ENCODE measurements around the gene PSMA1.
"Not testable (repeated sequence)": the region's sequence is repeated elsewhere in the genome, so short reads cannot be mapped to it uniquely, and the experiment has no call there.

PSMA1 gene

DNA sequence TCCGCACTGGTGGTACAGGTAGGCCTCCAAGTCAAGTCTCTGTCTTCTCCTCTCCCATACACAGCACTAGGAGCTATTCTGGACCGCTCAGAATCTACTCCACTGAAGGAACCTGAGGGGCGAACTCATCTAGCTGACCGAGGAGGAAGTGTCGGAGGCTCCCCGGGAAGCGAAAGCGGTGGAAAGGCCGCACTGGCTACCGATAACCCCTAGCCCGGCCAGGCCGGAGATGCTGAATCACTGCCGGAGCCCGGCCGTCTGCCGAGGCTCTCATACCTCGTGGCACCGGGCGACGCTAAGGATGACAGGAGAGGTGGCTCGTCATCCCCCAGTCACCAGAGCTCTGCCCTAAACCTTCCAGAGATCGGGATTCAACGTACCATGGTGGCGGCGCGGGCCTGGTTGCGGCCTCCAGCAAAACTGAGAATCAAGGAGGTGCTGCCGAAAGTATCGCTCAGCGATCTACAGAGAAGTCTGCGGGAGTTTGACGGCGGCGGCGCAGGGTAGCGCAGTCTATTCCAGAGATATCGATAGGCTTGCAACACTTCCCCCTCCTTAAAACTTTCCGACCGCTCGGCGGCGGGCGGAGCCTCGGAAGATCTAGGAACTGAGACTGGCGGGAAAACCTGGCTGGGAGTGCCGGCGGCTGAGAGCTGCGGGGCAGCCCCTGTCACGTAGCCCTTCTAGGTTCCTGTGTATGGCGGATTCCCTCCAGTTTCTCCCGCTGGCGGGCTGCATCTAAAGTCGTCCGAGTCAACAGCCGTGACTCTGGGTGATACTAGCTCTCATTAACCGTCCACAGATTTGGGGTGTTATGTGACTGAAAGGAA is at the start of gene PSMA1:
PSMA1 (minus strand) TSS at position 470 of the 830 bp plus-strand sequence; CDS start at position 383, 87 bp downstream.
- DNase-seq (ENCODE audit: low read depth), result peak; percentile 85

DNA sequence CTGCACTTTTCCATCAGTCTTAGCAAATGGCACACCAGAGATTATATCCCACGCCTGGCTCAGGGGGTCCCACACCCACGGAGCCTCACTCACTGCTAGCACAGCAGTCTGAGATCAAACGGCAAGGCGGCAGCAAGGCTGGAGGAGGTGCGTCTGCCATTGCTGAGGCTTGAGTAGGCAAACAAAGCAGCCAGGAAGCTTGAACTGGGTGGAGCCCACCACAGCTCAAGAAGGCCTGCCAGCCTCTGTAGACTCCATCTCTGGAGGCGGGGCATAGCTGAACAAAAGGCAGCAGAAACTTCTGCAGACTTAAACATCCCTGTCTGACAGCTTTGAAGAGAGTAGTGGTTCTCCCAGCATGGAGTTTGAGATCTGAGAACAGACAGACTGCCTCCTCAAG is 49.3 kb upstream of the PSMA1 start:
- DNase-seq (ENCODE audit: low read depth), result not testable (repeated sequence)

DNA sequence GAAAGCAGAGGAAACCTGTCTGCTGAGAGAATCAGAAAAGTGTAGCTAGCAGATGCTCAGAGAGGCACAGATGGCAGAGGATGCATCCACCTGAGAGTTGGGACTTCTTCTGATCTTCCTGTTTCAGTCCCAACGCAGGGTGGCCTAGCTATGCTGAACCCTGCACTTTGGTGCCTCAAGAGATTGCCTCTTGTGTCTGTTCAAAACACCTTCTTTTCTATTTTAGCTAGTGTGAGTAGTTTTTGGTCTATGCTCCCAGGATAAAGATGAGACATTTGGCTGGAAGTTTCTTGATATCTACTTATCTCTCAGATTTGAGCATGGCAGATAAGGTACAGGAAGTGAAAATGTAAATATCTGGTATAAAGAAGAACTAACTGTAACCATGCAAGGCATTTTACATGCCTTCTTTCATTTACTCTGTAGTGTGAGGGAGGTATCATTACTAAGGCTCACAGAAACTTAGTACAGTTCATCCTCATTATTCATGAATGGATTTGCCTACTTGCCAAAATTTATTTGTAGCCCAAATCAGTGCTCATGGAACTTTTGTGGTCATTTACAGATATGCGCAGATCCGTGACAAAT is 47.0 kb upstream of the PSMA1 start:
- DNase-seq (ENCODE audit: low read depth), result no peak

DNA sequence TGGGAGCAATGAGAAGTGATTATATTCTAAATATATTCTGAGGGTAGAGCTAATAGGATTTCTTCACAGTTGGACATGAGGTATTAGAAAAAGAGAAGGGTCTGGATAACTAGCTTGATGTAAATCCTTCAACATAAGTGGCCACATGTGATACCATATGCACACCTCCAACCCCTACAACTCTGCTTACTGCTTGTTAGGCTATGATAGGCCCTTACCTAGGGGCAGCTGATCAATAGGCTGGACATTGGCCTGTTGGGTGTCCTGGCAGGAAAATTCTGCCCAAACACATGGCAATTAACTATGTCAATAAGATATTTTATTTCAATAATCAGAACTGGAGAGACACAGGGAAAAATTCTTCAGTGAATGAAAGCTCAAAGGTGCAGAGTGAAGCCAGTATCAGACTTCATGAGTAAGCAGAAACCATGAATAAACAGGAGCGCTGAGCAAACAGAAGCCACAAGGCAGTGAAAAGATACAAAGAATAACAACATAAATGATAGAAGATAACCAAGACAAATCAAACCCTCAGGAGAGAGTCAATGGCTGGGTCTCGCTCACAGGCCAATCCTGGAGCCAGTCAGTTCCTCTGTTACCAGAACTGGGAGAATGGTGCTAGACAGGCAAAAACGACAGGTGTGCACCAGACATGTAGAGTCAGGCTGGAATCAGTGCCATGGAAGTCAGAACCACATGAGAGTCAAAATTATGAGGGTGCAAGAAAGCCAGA is 46.3 kb upstream of the PSMA1 start:
- no peak for DNase-seq (ENCODE audit: low read depth)

DNA sequence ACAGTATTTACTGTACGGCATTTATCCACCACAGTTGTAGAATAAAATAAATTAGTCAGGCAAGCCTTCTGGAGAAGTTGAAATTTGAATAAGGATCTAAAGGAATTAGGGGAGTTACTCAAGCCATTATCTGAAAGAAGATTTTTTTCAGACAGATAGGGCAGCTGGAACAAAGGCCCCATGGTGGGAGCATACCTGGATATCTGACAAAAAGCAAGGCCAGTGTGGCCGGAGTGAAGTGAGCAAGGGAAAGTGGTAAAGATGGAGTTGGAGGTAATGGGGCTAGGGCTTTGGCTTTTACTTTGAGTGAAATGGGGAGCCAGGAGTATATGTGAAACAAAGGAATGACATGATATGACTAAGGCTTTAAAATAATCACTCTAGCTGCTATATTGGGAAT is 45.7 kb upstream of the PSMA1 start:
- DNase-seq (ENCODE audit: low read depth), result no peak

DNA sequence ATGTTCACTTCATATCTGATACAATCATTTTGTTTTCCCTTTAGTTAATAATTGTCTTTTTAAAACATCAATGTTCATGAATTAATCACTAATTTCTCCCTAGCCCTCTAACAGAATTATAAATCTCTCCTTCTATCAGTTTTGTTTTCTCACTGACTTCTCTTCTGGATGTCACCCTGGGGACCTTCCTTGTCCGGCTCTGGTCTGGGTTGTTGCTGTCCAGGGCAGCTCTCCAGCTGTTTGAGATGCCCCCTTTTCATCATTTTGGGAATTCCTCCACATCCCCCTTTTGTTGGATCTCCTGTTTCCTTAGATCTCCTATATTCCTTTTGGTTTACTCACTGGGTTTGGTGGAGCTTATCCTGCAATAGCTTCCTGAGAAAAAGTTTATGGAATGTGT is 35.6 kb upstream of the PSMA1 start:
- no peak for DNase-seq (ENCODE audit: low read depth)

DNA sequence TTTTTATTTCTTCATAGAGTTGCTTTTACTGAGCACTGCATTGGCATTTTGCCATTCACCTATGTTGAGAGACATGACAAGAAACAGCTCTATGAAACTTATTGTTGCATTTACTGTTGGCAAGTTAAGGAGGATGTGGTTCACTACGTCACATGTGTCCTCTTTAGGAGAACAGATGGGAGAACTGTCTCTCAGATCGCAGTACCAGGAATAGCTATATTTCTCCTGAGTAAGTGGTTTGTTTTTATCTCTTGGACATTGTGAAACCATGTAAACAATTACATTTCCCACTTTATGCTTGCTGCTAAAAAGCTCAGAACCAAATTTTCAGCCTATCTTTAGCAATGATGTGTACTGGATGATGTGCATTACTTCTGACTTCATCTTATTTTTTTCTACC is 34.8 kb upstream of the PSMA1 start:
- DNase-seq (ENCODE audit: low read depth), result no peak

DNA sequence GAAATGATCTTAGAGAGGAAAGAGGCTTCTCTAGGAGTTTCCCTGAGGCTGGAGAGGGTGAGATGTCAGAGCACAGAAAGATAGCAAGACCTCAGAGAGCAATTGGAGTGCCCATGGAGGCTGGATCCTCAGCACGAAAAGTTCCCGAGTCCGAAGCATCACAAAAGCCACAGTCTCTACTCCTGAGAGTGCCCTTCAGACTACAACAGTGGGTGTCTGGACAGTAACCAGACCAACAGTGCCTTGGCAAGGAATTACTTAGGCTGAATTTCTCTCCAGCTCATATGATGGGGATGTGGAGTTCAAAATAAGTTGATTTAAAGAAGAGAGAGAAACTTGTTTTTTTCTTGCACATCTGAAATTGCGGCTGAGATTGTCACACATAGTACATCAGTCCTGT is 31.9 kb upstream of the PSMA1 start:
- DNase-seq (ENCODE audit: low read depth), result no peak

DNA sequence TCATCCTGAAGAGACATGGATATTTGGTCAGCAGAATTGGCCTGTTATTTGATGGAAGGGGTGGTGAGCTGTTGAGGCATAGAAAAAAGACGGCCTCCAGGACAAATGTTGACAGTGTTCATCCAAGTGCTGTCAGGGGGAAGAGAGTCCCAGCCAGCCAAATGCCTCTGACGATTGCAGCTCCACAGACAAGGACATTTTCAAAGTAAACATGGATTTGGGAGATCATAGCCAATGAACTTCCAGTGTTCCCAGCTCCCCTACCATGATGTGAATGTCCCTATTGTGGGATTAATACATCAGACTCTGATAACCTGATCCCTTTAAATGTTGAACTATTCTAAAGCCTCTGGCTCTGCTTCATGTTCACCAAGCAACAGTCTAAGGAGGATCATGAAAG is 31.2 kb upstream of the PSMA1 start:
- DNase-seq (ENCODE audit: low read depth), result no peak

DNA sequence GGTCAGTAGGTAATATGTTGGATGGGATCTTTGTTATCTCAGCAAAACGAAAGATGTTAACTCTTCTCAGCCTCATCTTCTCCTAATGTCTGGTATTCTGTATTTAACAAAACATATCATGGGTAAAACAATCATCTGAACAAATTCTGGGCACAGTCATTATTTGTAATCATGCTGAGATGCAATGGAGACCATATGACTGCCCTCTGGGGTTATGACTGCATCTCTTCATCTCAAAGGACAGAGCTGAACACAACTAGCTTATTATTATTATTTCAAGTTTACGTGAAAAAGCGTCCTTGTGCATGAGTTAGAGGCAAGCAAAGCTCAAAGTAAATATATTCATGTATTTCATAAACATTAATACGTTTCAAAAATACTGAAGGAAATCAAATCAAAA is 29.7 kb upstream of the PSMA1 start:
- DNase-seq (ENCODE audit: low read depth), result no peak

DNA sequence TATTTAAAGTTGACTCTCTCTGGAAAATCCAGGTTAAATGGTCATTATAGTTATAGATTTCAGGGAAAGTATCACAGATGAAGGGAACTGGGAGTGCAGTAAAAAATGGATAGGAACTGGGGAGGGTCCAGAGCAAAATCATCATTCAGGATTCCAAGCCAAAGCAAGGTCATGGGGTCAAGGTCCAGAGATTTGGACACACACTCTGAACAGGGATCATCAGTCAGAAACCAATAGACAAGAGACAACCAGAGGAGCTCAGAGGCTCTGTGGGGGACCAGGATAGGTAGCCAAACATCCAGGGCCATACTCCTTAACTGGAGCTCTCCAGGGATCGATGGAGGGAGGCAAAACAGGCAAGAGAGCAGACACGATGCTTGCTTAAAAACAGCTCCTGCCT is 27.3 kb upstream of the PSMA1 start:
- no peak for DNase-seq (ENCODE audit: low read depth)

DNA sequence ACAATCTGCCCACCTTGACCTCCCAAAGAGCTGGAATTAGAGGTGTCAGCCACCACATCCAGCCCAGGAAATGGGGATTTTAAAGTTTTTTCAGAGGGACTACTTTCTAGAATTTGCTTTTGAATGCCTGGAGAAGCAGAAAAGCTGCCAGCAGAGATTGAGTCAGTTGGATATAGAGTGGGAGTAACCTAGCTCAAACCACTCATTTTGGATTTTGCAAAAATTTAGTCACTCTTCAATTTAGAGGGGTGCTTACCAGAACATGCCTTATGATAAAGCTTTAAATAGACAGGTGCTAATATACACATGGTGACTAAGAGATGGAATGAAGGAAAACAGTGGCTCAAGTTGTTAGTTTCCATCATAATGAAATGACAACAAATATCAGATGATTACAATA is 26.5 kb upstream of the PSMA1 start:
- no peak for DNase-seq (ENCODE audit: low read depth)

DNA sequence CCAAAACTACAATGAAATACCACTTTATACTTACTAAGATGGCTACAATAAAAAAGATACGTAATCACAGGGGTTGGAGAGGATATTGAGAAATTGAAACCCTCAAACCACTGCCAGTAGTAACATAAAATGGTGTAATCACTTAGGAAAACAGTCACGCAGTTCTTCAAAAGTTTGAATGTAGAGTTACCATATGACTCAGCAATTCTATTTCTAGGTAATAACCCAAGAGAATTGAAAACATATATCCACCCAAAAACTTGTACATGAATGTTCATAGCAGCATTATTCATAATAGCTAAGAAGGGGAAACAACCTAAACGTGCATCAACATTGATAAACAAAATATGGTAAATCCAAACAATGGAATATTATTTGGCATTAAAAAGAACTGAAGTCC is 24.4 kb upstream of the PSMA1 start:
- DNase-seq (ENCODE audit: low read depth), result no peak

DNA sequence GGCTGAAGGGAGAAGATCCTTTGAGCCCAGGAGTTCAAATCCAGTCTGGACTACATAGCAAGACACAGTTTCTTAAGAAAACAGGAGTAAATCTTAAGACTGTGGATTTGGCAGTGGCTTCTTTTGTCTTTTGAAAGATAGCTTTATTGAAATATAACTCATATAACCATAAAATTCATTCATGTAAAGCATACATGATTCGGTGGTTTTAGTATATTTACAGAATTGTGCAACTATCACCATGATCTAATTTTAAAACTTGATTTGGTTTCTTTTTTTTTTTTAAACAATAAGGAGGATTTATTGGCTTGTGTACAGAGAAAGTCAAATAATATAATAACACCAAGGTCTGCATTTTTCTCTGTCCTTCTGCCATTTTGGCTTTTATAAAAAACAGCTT is 23.1 kb upstream of the PSMA1 start:
- DNase-seq (ENCODE audit: low read depth), result no peak

DNA sequence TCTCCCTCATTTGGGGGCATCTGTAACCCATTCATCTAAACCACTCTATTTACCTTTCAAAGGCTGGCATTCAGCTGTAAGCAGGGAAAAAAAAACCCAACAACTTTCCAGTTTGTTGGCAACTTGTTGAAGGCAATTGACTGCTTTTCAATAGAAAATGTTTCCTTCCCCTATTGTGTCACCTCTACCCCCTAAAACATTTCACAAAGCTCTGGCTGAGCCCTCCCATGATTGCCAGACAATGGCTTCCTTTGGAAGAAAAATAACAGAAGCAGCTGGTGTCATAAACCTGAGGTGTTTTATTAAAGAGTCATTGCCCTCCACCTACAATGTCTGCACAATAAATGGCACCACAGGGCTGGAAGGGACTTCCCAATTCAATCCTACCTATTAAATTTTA is 22.1 kb upstream of the PSMA1 start:
- DNase-seq (ENCODE audit: low read depth), result no peak

DNA sequence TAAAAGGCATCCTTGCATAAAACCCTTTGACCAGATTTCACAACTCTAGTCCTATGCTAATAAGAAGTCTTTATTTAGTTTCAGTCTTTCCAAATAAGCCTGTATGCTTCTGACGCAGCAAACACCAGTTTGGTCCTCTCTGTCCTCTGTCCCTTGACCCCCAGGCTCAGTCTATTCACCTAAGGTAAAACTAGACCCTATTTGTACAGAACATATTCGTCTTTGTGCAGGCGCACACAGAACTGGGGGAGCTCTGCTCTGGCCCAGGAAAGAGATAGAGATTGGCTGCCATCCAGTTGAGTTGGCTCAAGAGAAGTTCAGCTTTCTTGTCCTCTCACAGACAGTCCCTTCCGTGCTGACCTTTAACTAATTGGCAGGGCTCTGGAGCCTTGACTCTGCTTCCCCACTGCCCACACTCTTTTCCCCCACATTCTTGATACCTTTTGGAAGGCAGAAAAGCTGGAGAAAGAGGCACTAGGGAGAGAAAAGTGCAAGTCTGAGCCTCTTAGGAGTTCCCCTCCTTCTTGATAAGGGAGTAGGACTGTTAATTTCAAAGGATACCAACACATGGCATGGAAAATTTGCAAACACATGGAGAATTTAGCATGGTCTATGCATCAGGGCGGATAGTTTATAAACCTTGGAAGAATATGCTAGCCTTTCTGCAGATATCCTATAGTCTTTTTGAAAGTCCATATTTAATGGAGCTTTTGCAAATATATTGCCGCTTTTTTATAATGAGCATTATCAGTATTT is 21.2 kb upstream of the PSMA1 start:
- no peak for DNase-seq (ENCODE audit: low read depth)

DNA sequence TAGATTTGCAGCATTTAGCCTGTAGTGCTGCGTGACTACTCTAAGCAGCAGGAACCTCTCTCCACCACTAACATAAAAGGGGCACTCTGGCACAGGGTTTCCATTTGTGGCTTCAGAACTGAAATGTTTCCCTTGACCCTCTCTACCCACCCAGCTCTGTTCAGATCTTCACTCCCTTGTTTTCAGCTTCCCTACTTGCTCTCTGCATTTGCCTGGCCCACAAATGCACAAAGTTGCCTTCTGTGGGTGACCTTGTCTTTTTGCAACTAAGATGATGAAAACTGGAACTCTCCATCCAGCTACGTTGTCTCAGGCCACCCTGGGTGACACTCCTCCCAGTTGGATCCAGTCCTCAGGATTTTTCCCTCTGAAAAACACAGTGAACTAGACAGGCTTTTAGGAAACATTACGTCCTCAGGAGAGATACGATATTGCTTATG is 19.8 kb upstream of the PSMA1 start:
- no peak for DNase-seq (ENCODE audit: low read depth)

DNA sequence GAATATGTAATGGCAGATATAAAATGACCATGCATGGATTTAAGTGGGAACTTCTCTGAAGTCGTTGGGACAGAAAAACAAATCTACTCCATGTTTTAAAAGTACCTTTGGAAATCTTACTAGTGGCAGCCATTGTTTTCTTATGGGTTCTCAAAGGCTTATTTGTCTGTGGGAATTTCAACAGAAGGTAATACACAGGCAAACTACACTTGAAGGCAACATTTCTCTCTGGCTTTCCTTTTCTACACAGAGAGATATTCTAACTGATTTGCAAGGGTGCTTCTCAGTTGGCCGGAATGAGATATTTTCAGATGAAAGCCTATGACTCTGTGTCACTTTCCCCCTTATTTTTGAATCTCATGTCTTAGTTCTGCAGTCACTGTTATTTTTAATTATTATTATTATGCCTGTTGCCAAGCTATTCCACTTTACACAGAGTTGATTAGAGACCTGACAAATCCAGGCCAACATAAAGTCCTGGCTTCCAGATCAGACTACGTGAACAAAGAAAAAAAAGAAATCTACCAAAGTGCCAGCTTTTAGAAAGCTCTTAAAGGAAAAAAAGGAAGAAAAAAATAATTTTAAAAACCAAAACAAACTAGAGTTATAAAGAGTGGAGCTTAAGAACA is 18.9 kb upstream of the PSMA1 start:
- DNase-seq (ENCODE audit: low read depth), result no peak

DNA sequence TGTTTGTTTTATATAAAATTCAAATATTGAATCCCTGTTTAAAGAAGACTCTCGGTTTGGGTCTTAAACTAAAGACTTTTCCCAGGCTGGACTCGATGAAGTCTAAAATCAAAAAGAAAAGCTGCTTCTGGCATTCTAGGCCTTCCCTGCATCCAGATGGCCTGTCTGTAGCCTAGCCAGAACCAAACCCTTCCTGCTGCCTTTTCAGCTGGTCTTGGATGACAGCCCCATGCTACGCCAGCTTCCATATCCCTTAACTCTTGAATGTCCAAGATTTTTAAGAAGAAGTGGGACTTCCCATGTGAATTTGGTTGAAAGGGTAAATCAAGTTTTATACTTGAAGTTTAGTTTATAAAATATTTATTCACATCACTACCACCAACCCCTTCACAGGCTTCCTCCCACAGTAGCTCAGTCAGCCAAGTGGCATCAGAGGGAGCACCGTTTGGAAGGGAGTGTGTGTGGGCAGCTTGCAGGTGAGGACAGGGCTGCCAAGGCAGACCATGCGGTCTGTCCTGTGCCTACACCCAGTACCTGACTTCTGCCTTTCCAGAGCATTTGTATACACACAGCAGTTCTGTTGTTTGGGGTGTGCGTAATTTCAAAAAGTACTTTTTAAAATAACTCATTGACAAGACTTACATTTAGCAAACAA is 18.2 kb upstream of the PSMA1 start:
- DNase-seq (ENCODE audit: low read depth), result no peak

DNA sequence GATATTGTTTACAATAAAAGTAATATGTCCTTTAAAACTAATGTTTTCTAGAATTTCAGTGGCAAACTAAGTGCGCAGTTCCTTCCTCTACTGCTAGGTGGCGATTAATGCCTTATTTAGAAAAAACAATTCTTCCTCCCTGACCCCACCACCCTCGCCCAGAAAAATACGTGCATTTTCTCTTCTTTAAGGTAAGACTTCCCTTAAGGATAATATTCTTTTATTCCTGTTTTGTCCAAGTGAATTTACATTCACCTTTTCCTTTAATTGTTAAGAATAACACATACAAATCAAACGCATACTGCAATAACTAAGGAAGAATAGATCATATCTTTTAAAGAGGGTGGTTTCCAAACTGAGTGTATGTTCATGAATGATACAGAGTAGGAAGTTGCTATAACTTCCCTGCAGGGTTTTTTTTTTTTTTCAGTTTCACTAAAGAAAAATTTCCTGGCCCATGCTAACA is 17.0 kb upstream of the PSMA1 start:
- DNase-seq (ENCODE audit: low read depth), result peak; percentile 22

DNA sequence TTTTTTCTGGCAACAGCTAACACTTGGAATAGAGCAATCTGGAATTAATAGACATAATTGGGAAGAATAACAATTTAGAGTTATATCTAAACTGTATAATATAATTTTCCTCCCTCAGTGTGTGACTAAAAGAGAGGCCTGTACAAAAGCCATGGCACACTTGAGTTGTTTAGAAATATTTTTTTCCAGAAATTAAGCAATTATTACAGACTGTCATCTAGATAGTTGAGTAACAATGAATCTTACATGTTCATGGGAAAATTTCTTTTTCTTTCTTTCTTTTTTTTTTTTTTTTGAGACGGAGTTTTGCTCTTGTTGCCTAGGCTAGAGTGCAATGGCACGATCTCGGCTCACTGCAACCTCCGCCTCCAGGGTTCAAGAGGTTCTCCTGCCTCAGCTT is 15.0 kb upstream of the PSMA1 start:
- not testable (repeated sequence) for DNase-seq (ENCODE audit: low read depth)

All from stimulated activated CD4-positive, alpha-beta T cell treated with anti-CD3 and anti-CD28 coated beads, Interleukin-2, amount 100 ng/mL, for 4 hours (primary cell).